ENCODE results near the gene NEDD8.

GRCh38 chr14:24249230-24250021 lies 17.3 kb upstream of the NEDD8 start:
- no peak for TF ChIP-seq CTCF (IDR thresholded peaks at IDR 0.05)
- TF ChIP-seq EP300 (IDR thresholded peaks at IDR 0.05; ENCODE audit: low read depth) = no peak
- TF ChIP-seq POLR2A (IDR thresholded peaks at IDR 0.05) = no peak

Measured in transverse colon (tissue), 3 donors.